Osteocyte (in vitro differentiated cells): Measurements from ENCODE around the gene BDH1. TPM values are rescaled to one million over a fixed set of nuclear protein-coding genes. Genes with fewer than 3 reads are reported as not detected.
"Not testable (repeated sequence)": the region's sequence is repeated elsewhere in the genome, so short reads cannot be mapped to it uniquely, and the experiment has no call there.

Experiments
- DNase-seq: peaks from one replicate; pipeline ENCODE4 v3.0.0; 2021; ENCODE audit warnings: mixed read lengths; ENCODE audit not compliant: unreplicated experiment; ENCODE audit errors: extremely low spot score
- H3K27ac Mint-ChIP-seq: one replicate; pipeline ENCODE4 v1.8.0; 2021; ENCODE audit warnings: mild to moderate bottlenecking, mixed read lengths; ENCODE audit not compliant: unreplicated experiment
- H3K27me3 Mint-ChIP-seq: one replicate; pipeline ENCODE4 v1.8.0; 2021; ENCODE audit warnings: mixed read lengths; ENCODE audit not compliant: unreplicated experiment
- H3K36me3 Mint-ChIP-seq: one replicate; pipeline ENCODE4 v1.8.0; 2021; ENCODE audit warnings: mixed read lengths; ENCODE audit not compliant: unreplicated experiment
- H3K4me1 Mint-ChIP-seq: one replicate; pipeline ENCODE4 v1.8.0; 2021; ENCODE audit warnings: mixed read lengths; ENCODE audit not compliant: unreplicated experiment
- H3K4me3 Mint-ChIP-seq: one replicate; pipeline ENCODE4 v1.8.0; 2021; ENCODE audit warnings: mild to moderate bottlenecking, moderate library complexity, mixed read lengths; ENCODE audit not compliant: unreplicated experiment
- H3K9me3 Mint-ChIP-seq: one replicate; pipeline ENCODE4 v1.8.0; 2021; ENCODE audit warnings: mixed read lengths; ENCODE audit not compliant: unreplicated experiment
- CTCF ChIP-seq: fragments of 200-600 bp; sonication (generic); IDR thresholded peaks from 2 replicates; pipeline ENCODE4 v1.5.0; 2021; ENCODE audit warnings: antibody characterized with exemption, mild to moderate bottlenecking, moderate library complexity
- total RNA-seq: library from RNA; stranded (reverse); gene quantifications from 2 replicates; pipeline ENCODE4 v1.2.1, GENCODE V29; 2021

The BDH1 gene
- total RNA-seq, 1 donor from 2014 or later = 12.1 TPM

DNA sequence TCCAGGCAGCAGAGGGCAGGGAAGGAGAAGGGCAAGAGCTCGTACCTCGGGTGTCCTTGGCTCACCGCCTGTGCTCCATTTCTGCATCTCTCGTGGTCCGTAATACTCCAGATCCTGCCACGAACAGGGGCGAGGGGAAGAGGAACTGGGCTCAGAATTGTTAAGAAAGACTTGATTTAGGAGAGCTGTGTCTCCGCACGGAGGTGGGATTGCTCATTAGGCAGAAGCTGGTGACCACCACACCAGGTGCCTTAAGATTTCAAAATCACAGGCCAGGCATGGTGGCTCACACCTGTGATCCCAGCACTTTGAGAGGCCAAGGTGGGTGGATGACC is 37.2 kb upstream of the BDH1 start:
- Mint-ChIP-seq H3K4me3 (no peak overlapping the region), H3K27ac (no peak overlapping the region), H3K9me3 (no peaks in the 10 kb centered on the region), H3K27me3 (no peaks in the 10 kb centered on the region), H3K36me3 (no peaks in the 10 kb centered on the region), H3K4me1 (no peaks in the 10 kb centered on the region)
- TF ChIP-seq CTCF = no peak
- peak; percentile 71 for DNase-seq

- no peak for TF ChIP-seq CTCF
- Mint-ChIP-seq H3K27me3 (no peaks in the 10 kb centered on the region), H3K9me3 (no peaks in the 10 kb centered on the region), H3K27ac (no peak overlapping the region), H3K36me3 (no peaks in the 10 kb centered on the region), H3K4me1 (no peaks in the 10 kb centered on the region), H3K4me3 (no peak overlapping the region)
- peak; percentile 46 for DNase-seq
These were observed 36.7 kb upstream of the BDH1 start for GRCh38 chr3:197592361-197593045.

GRCh38 chr3:197591816-197592215 is 36.0 kb upstream of the BDH1 start:
- TF ChIP-seq CTCF = no peak
- no peaks in the 10 kb centered on the region for H3K36me3 Mint-ChIP-seq
- peak; percentile 36 for DNase-seq
- no peak overlapping the region for H3K27ac Mint-ChIP-seq
- no peaks in the 10 kb centered on the region for H3K4me1 Mint-ChIP-seq
- no peak overlapping the region for H3K4me3 Mint-ChIP-seq
- no peaks in the 10 kb centered on the region for H3K27me3 Mint-ChIP-seq
- H3K9me3 Mint-ChIP-seq = no peaks in the 10 kb centered on the region

DNA sequence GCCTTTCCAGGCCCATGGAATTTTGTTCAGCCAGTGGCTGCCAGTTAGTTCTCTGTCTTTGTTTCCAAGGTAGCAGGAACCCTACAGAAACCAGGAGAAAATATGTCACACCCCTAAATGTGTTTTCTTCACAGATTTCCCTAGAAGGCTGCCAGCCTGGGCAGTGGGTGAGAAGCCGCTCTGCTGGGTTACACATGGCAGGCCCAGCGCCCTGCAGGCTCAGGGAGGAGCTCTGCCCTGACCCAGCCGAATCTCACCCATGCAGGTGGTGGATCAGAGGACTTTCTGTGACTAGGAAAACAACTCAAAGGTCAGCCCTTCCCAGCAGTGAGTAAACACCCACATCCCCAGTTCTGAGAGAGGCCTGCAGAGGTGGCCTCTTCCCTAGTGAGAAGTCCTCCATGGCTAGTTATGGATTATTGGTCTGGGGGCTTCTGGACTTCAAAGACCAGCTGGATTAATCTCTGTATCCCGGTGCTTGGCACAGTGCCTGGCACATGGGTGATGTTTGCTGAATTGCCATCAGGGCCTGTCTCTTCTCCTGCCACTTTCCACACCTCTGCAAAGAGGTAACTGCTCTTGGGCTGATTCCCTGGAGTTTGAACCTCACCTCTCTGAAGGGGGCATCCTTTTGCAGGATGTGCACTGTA is 34.7 kb upstream of the BDH1 start:
- no peak overlapping the region for H3K4me3 Mint-ChIP-seq
- no peaks in the 10 kb centered on the region for H3K27me3 Mint-ChIP-seq
- TF ChIP-seq CTCF = no peak
- DNase-seq = peak; percentile 67
- H3K4me1 Mint-ChIP-seq = peaks cover 3% of the 10 kb centered on the region
- H3K27ac Mint-ChIP-seq = no peak overlapping the region
- no peaks in the 10 kb centered on the region for H3K36me3 Mint-ChIP-seq
- H3K9me3 Mint-ChIP-seq = no peaks in the 10 kb centered on the region

- no peak for DNase-seq
- H3K4me1 Mint-ChIP-seq = peaks cover 3% of the 10 kb centered on the region
- no peaks in the 10 kb centered on the region for H3K27me3 Mint-ChIP-seq
- H3K27ac Mint-ChIP-seq = no peak overlapping the region
- H3K9me3 Mint-ChIP-seq = no peaks in the 10 kb centered on the region
- no peak overlapping the region for H3K4me3 Mint-ChIP-seq
- no peak for TF ChIP-seq CTCF
- no peaks in the 10 kb centered on the region for H3K36me3 Mint-ChIP-seq
These were observed 33.8 kb upstream of the BDH1 start for GRCh38 chr3:197589545-197589944.

GRCh38 chr3:197586768-197587167 is 31.0 kb upstream of the BDH1 start:
- H3K27ac Mint-ChIP-seq, H3K4me1 Mint-ChIP-seq, H3K27me3 Mint-ChIP-seq, H3K4me3 Mint-ChIP-seq, H3K36me3 Mint-ChIP-seq, H3K9me3 Mint-ChIP-seq, DNase-seq: not testable (repeated sequence)
